Activated CD4-positive, alpha-beta T cell treated with anti-CD3 and anti-CD28 coated beads for 36 hours (primary cell): ENCODE data around the gene EGFL7. TPM values are rescaled to one million over a fixed set of nuclear protein-coding genes. Genes with fewer than 3 reads are reported as not detected.

Experiments used
- ATAC-seq: fragments of 200-7000 bp; cut with Tn5 transposase; one replicate; pipeline ENCODE4 v1.10.0; 2021; ENCODE audit warnings: mild to moderate bottlenecking, moderate library complexity
- CTCF ChIA-PET: fragments of 350-600 bp; sonication (Branson Sonifier 250); formaldehyde crosslinking; loops from one replicate; lab custom pipeline; 2021; ENCODE audit warnings: antibody characterized with exemption; lab: Charles Lee
- POLR2A ChIA-PET: fragments of 350-600 bp; sonication (Branson Sonifier 250); formaldehyde crosslinking; loops from one replicate; lab custom pipeline; 2021; ENCODE audit warnings: antibody characterized with exemption, inconsistent platforms; lab: Charles Lee
- DNase-seq: peaks from one replicate; pipeline ENCODE4 v3.0.0-alpha.2; 2020
- H3K27ac Mint-ChIP-seq: one replicate; pipeline ENCODE4 v1.8.0; 2021; ENCODE audit warnings: mixed read lengths
- H3K27me3 Mint-ChIP-seq: one replicate; pipeline ENCODE4 v1.8.0; 2021; ENCODE audit warnings: mixed read lengths
- H3K36me3 Mint-ChIP-seq: one replicate; pipeline ENCODE4 v1.8.0; 2021; ENCODE audit warnings: low read depth, mixed read lengths
- H3K4me1 Mint-ChIP-seq: one replicate; pipeline ENCODE4 v1.8.0; 2021; ENCODE audit warnings: mixed read lengths
- H3K4me3 Mint-ChIP-seq: one replicate; pipeline ENCODE4 v1.8.0; 2021; ENCODE audit warnings: mild to moderate bottlenecking, moderate library complexity, mixed read lengths
- H3K9me3 Mint-ChIP-seq: one replicate; pipeline ENCODE4 v1.8.0; 2021; ENCODE audit warnings: low read depth, mixed read lengths
- intact Hi-C, 2 experiments: fragments of 100-400 bp; cut with DNase I in 1 of 2; cut with micrococcal nuclease in 1 of 2; formaldehyde crosslinking; loops; one replicate each; pipeline versions ENCODE4 v1.14.2 to v1.15.1; 2022 to 2024; cut with DNase I, micrococcal nuclease
- total RNA-seq, 2 experiments: library from RNA; stranded (reverse); gene quantifications; one replicate each; pipeline ENCODE4 v1.2.3, GENCODE V29; 2021

EGFL7 gene
- total RNA-seq, 2 experiments from 2014 or later: 1.2 to 1.4 TPM

DNA sequence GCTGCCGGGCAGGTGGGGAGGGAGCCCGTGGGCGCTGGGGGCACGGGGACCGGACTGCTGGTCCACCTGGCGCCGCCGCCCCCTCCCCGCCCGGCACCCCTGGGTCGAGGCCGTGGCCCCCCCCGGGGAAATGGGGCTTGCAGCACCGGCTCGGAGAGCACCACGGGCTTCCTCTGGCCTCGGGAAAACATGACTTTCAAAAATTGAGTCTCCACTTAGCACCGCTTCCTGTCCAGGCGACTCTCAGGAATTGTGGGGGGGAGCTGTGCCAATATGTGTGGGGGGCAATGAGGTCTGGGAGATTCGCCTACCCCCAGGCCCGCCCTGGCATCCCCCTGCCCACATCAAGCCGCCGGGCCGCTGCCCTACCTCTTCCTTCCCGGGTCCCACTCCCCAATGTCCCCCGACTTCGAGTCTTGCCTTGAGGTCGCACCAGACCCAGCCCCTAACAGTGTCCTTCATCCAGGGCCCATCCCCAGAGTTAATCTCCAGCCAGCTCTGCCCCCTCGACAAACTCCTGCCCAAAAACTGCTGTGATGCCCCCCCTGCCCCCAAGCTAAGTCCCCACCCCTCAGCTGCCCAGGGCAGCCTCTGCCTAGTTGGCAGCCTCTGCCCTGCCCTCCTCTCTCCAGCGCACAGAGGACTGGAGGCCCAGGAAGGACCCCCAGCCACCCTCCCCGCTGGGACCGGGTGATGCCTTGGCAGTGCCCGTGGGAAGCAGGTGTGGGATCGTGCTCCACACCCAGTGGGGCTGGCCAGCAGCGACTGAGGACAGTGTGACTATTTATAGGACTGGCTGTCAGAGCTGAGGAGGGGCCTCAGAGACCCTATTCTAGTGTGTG is 3.9 kb downstream of the EGFL7 start:
- Mint-ChIP-seq H3K9me3 (no peaks in the 10 kb centered on the region), H3K4me1 (peaks cover 5% of the 10 kb centered on the region), H3K36me3 (no peaks in the 10 kb centered on the region), H3K4me3 (peak overlapping the region; percentile 49), H3K27me3 (peaks cover 9% of the 10 kb centered on the region), H3K27ac (no peak overlapping the region)
- ATAC-seq (no peak), DNase-seq (no peak)
- intact Hi-C loops: loop anchor here in 1 of 2 experiments (5.0 kb wide), 1 partner anchor 61 kb away; no protein-coding TSS in a partner anchor
- POLR2A ChIA-PET: no interaction called here
- CTCF ChIA-PET: no interaction called here

DNA sequence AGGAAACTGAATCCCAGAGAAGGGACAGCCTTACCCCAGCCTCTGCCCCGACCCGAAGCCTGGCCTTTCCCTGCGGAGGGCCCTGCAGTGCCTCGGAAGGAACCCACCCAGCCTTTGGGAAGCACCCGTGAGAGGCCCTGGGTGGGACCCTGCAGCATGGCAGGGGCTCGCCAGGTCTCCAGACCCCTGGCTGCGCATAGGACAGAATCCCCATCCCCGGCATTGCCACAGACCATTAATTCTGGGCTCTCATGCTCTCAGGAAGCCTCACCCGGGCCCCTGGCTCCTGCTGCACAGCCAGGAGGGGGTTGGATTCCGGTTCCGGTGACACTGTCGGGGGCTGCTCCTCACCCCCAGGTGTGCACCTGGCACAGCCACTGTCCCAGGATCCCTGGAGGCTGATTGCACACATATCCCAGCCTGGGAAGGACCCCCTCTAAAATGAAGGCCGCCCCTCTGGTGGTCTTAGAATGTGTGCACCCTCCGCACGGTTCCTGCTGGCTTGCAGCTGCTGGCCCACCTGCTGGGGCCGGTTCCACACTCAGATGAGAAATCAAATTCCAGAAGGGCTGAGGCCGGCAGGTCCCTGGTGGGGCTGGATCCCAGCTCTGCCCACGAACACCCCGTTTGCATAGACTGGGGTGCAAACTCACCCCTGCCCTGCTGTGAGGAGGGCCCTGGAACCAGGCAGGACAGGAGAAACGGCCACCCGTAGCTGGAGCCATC is 4.7 kb downstream of the EGFL7 start:
- ChIA-PET CTCF (no interaction called here), POLR2A (no interaction called here)
- no peak for DNase-seq
- H3K4me1 Mint-ChIP-seq: peaks cover 5% of the 10 kb centered on the region
- intact Hi-C loops: loop anchor here in 1 of 2 experiments (5.0 kb wide), 1 partner anchor 60 kb away; no protein-coding TSS in a partner anchor
- H3K36me3 Mint-ChIP-seq: no peaks in the 10 kb centered on the region
- peaks cover 9% of the 10 kb centered on the region for H3K27me3 Mint-ChIP-seq
- no peak overlapping the region for H3K27ac Mint-ChIP-seq
- no peak overlapping the region for H3K4me3 Mint-ChIP-seq
- H3K9me3 Mint-ChIP-seq: no peaks in the 10 kb centered on the region
- no peak for ATAC-seq

DNA sequence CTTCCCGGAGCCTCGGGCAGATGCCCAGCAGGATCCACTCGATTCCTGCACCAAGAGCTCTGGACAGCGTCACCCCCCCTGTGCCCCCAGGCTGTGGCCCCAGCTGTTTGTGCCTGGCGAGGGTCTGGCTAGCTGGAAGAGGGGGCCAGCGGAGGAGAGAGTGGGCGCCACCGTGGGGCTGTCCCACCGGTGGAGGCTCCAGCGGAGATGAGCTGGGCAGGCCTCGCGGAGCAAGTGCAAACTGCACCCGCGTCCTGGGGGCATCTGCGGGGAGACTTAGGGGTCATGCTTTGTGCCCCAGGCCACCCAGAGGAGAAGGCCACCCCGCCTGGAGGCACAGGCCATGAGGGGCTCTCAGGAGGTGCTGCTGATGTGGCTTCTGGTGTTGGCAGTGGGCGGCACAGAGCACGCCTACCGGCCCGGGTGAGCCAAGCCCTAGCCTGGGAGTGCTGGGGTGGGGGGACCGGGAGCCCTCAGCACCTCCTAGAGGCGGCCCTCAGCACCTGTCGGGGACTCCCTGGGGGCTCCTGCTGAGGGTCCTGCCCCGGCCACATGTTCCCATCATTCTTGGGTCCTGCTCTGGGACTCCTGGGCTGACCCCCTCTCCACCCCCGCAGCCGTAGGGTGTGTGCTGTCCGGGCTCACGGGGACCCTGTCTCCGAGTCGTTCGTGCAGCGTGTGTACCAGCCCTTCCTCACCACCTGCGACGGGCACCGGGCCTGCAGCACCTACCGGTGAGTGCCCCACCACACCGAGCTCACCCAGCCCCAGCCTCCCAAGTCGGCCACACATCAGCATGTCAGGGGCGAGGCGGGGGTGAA is 5.4 kb downstream of the EGFL7 start:
- DNase-seq (no peak), ATAC-seq (peak; percentile 18)
- intact Hi-C loops: loop anchor here in 1 of 2 experiments (5.0 kb wide), 1 partner anchor 59 kb away; no protein-coding TSS in a partner anchor
- CTCF ChIA-PET: no interaction called here
- POLR2A ChIA-PET: no interaction called here
- Mint-ChIP-seq H3K9me3 (no peaks in the 10 kb centered on the region), H3K27me3 (peaks cover 9% of the 10 kb centered on the region), H3K4me3 (no peak overlapping the region), H3K27ac (no peak overlapping the region), H3K4me1 (peaks cover 5% of the 10 kb centered on the region), H3K36me3 (no peaks in the 10 kb centered on the region)

DNA sequence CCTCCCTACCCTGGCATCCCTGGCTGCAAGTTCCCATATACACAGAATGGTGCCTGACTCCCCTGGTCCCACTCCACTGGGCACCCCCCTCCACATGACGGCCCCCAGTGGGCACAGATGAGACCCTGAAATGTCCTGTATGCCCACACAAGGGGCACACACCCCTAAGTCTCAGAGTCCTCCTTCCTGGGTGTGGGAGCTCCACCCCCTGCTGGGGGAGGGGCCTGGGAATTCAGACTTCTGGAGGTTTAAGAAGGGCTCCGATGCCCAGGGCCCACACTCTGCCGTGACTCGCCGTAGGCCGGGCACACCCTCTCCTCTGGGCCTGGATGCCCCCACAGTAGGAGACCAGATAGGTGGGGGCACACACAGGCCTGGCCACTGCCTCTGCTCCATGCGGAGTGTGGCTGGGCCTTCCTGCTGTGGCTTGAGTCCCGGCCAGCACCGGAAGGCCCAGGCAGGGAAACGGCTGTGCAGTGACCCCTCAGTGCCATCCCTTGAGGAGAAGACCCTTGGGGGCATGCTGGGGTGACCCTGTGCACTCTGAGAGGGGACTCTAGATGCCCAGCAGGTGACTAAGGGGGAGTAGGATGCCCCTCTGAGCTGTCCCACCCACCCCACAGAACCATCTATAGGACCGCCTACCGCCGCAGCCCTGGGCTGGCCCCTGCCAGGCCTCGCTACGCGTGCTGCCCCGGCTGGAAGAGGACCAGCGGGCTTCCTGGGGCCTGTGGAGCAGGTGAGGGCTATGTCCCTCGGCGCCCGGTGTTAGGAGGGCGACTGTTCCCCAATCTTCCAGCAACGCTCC is 6.5 kb downstream of the EGFL7 start:
- ATAC-seq (no peak), DNase-seq (peak; percentile 37)
- Mint-ChIP-seq H3K4me3 (no peak overlapping the region), H3K9me3 (no peaks in the 10 kb centered on the region), H3K27ac (no peak overlapping the region), H3K36me3 (no peaks in the 10 kb centered on the region), H3K4me1 (peaks cover 5% of the 10 kb centered on the region), H3K27me3 (peaks cover 9% of the 10 kb centered on the region)
- intact Hi-C loops: loop anchor here in 1 of 2 experiments (5.0 kb wide), 1 partner anchor 58 kb away; no protein-coding TSS in a partner anchor
- CTCF ChIA-PET: no interaction called here
- POLR2A ChIA-PET: no interaction called here

DNA sequence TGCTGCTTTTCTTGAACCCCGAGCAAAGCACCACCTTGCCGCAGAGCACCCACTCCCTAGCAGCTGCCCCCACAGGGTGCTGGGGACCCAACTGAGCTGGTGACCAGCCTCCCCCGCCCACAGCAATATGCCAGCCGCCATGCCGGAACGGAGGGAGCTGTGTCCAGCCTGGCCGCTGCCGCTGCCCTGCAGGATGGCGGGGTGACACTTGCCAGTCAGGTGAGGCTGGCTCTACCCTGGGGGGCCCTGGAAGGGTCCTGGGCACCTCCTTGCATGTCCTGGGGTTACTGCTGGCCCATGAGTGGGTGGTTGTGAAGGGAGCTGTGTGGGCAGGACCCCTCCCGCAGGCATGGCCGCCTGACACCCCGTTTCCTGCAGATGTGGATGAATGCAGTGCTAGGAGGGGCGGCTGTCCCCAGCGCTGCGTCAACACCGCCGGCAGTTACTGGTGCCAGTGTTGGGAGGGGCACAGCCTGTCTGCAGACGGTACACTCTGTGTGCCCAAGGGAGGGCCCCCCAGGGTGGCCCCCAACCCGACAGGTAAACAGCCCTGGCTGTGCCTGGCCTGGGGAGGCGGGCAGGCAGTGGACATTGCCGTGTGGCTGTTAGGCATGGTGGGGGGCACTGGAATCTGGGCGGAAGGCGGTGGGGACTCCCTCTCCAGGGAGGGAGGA is 7.2 kb downstream of the EGFL7 start:
- ChIA-PET CTCF (no interaction called here), POLR2A (no interaction called here)
- ATAC-seq: no peak

DNA sequence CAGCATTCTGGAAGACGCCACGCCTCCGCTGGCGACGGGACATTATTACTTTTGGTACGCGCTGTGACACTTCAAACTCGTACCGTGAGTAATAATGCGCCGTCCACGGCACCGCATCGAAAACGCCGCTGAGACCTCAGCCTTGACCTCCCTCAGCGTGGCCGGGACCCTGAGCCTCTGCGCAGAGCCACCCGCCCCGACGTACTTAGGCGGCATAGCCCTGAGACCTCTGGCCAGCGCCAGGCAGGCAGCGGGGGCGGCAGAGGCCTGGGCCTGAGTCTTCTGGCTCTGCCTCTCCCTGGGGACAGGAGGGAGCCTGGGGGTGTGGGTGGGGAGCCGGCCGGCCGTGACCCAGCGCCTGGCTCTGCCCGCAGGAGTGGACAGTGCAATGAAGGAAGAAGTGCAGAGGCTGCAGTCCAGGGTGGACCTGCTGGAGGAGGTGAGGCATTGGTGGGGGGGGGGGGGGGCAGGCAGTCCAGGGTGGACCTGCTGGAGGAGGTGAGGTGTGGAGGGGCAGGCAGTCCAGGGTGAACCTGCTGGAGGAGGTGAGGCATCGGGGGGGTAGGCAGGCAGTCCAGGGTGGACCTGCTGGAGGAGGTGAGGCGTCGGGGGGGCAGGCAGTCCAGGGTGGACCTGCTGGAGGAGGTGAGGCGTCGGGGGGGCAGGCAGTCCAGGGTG is 8.0 kb downstream of the EGFL7 start:
- Mint-ChIP-seq H3K36me3 (no peaks in the 10 kb centered on the region), H3K4me1 (no peaks in the 10 kb centered on the region), H3K27me3 (peaks cover 7% of the 10 kb centered on the region), H3K9me3 (no peaks in the 10 kb centered on the region), H3K27ac (no peak overlapping the region), H3K4me3 (no peak overlapping the region)
- intact Hi-C loops: no loop called here
- no peak for DNase-seq
- POLR2A ChIA-PET: no interaction called here
- no peak for ATAC-seq
- CTCF ChIA-PET: no interaction called here

More for the DNA sequence above, 7.2 kb downstream of the EGFL7 start:
- peaks cover 3% of the 10 kb centered on the region for H3K4me1 Mint-ChIP-seq
- DNase-seq: no peak
- H3K27ac Mint-ChIP-seq: no peak overlapping the region
- no peak overlapping the region for H3K4me3 Mint-ChIP-seq
- intact Hi-C loops: loop anchor here in 1 of 2 experiments (5.0 kb wide), 1 partner anchor 57 kb away; no protein-coding TSS in a partner anchor
- H3K36me3 Mint-ChIP-seq: no peaks in the 10 kb centered on the region
- peaks cover 7% of the 10 kb centered on the region for H3K27me3 Mint-ChIP-seq
- no peaks in the 10 kb centered on the region for H3K9me3 Mint-ChIP-seq

DNA sequence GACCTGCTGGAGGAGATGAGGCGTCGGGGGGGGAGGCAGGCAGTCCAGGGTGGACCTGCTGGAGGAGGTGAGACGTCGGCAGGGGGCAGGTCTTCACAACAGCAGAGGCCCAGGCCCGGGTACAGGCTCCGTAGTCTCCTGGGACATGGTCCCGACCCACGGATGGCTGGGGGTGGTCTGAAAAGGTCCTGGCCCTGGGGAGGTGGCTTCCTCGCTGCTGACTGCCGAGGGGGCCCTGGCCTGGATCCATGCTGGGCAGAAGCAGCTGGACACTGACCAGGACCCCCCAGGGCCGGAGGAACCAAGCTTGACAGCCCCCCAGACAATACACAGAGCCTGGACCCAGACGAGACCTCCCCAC is 8.5 kb downstream of the EGFL7 start:
- intact Hi-C loops: no loop called here
- Mint-ChIP-seq H3K4me1 (no peaks in the 10 kb centered on the region), H3K9me3 (no peaks in the 10 kb centered on the region), H3K4me3 (no peak overlapping the region), H3K27me3 (peaks cover 7% of the 10 kb centered on the region), H3K27ac (no peak overlapping the region), H3K36me3 (no peaks in the 10 kb centered on the region)
- CTCF ChIA-PET: interaction anchor here (0.6 to 2.1 kb wide), 6 partner anchors 9 to 183 kb away, joined by 3 to 8 read pairs (median 4); no protein-coding TSS in a partner anchor
- POLR2A ChIA-PET: no interaction called here
- DNase-seq: no peak
- ATAC-seq: no peak

DNA sequence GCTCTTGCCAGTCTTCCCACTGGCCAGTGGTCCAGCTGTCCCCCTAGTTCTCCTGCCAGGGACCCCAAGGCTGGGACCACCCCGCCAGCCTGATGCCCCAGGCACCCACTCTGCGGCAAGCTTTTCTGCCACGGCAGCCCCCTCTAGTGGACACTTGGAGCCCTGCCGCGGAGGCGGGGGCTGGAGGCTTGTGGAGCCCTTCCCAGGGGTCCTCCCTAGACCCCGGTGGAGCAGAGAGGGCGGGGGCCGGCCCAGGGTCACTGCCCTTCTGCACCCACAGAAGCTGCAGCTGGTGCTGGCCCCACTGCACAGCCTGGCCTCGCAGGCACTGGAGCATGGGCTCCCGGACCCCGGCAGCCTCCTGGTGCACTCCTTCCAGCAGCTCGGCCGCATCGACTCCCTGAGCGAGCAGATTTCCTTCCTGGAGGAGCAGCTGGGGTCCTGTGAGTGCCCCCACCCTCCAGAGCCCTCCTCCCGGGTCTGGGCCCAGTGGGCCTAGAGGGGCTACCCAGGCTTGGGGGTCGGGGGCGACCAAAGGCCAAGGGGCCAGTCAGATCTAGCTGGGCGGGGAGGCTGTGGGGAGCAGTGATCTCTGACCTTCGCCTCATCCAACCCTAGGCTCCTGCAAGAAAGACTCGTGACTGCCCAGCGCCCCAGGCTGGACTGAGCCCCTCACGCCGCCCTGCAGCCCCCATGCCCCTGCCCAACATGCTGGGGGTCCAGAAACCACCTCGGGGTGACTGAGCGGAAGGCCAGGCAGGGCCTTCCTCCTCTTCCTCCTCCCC is 9.1 kb downstream of the EGFL7 start:
- Mint-ChIP-seq H3K4me1 (no peaks in the 10 kb centered on the region), H3K27me3 (peaks cover 2% of the 10 kb centered on the region), H3K36me3 (no peaks in the 10 kb centered on the region), H3K9me3 (no peaks in the 10 kb centered on the region), H3K27ac (no peak overlapping the region), H3K4me3 (no peak overlapping the region)
- intact Hi-C loops: no loop called here
- ChIA-PET POLR2A (no interaction called here), CTCF (interaction anchor here (0.6 to 2.1 kb wide), 11 partner anchors 9 to 527 kb away, joined by 3 to 8 read pairs (median 4); no protein-coding TSS in a partner anchor)
- DNase-seq (peak; percentile 70), ATAC-seq (no peak)

DNA sequence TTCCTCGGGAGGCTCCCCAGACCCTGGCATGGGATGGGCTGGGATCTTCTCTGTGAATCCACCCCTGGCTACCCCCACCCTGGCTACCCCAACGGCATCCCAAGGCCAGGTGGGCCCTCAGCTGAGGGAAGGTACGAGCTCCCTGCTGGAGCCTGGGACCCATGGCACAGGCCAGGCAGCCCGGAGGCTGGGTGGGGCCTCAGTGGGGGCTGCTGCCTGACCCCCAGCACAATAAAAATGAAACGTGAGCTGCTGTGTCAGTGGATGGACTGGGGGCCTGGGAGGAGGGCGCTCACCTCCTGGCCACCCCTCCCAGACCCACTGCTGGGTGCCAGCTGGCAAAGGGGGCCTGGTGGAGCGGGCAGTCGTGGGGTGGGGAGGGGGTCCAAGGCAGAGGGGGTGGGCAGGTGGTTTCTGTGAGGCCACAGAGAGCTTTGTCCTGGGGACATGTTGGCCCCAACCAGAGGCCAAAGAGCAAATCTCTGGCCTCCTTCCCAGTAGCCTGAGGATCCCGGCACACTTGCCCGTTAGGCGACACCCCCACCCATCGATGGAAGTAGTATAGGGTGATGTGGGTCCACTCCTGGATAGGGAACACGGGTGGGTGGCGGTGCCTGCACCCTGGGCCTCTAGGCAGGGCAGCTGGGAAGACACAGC is 9.8 kb downstream of the EGFL7 start:
- Mint-ChIP-seq H3K36me3 (no peaks in the 10 kb centered on the region), H3K4me1 (no peaks in the 10 kb centered on the region), H3K27me3 (peaks cover 2% of the 10 kb centered on the region), H3K4me3 (no peak overlapping the region), H3K27ac (no peak overlapping the region), H3K9me3 (no peaks in the 10 kb centered on the region)
- DNase-seq: no peak
- intact Hi-C loops: no loop called here
- ChIA-PET POLR2A (no interaction called here), CTCF (interaction anchor here (0.7 to 2.1 kb wide), 9 partner anchors 8 to 288 kb away, joined by 3 to 8 read pairs (median 4); no protein-coding TSS in a partner anchor)
- ATAC-seq: no peak
